Measurements from ENCODE around the gene ANK3. TPM values are rescaled to one million over a fixed set of nuclear protein-coding genes. Genes with fewer than 3 reads are reported as not detected.

Gene ANK3
- total and polyA plus RNA-seq, 2 donors, result 10.9 to 86.9 TPM

DNA sequence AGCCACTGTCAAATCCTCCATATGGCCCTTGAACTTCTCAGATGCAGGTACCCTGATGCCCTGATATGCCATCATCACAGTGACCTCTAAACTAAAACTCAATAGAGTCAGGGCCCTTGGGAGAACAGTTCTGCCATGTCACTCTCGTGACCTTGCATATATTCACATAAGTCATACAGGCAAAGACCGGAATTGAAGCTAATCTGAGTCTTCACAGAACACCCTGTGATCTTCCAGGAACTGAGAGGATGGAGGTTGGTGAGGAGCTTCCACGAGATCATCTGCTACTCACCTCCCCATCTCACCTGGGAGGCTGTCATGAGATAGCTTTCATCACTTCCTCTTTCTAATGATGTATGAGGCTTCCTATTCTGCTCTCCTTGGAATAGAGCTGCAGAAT is 254.7 kb downstream of the ANK3 start:
- Histone ChIP-seq H3K4me3 (ENCODE audit: low read depth, low read length) (no peak overlapping the region), H3K36me3 (ENCODE audit: insufficient read depth) (no peaks in the 10 kb centered on the region), H3K4me1 (ENCODE audit: insufficient read depth) (no peaks in the 10 kb centered on the region), H3K27ac (ENCODE audit: low read depth) (no peak overlapping the region)
- 81% methylated on average over 3 of the region's 3 CpGs for WGBS
- DNase-seq (ENCODE audit: extremely low spot score), result no peak

GRCh38 chr10:60134548-60134947 is 255.1 kb downstream of the ANK3 start:
- 73% methylated on average over 1 of the region's 1 CpG for WGBS
- no peak for DNase-seq (ENCODE audit: extremely low spot score)
- Histone ChIP-seq H3K27ac (ENCODE audit: low read depth) (no peak overlapping the region), H3K4me3 (ENCODE audit: low read depth, low read length) (no peak overlapping the region), H3K36me3 (ENCODE audit: insufficient read depth) (no peaks in the 10 kb centered on the region), H3K4me1 (ENCODE audit: insufficient read depth) (no peaks in the 10 kb centered on the region)

GRCh38 chr10:60130130-60130579 is 259.5 kb downstream of the ANK3 start:
- WGBS, result 93% methylated on average over 1 of the region's 1 CpG
- Histone ChIP-seq H3K4me1 (ENCODE audit: insufficient read depth) (no peaks in the 10 kb centered on the region), H3K4me3 (ENCODE audit: low read depth, low read length) (no peak overlapping the region), H3K27ac (ENCODE audit: low read depth) (no peak overlapping the region), H3K36me3 (ENCODE audit: insufficient read depth) (no peaks in the 10 kb centered on the region)
- DNase-seq (ENCODE audit: extremely low spot score), result no peak

- Histone ChIP-seq H3K27ac (ENCODE audit: low read depth) (no peak overlapping the region), H3K36me3 (ENCODE audit: insufficient read depth) (no peaks in the 10 kb centered on the region), H3K4me1 (ENCODE audit: insufficient read depth) (no peaks in the 10 kb centered on the region), H3K4me3 (ENCODE audit: low read depth, low read length) (no peak overlapping the region)
- no peak for DNase-seq (ENCODE audit: extremely low spot score)
Observed at GRCh38 chr10:60125895-60126294, 263.8 kb downstream of the ANK3 start.

- WGBS, result 94% methylated on average over 5 of the region's 5 CpGs
- no peak overlapping the region for H3K27ac ChIP-seq (ENCODE audit: low read depth)
- H3K4me1 ChIP-seq (ENCODE audit: insufficient read depth), result no peaks in the 10 kb centered on the region
- H3K4me3 ChIP-seq (ENCODE audit: low read depth, low read length), result no peak overlapping the region
- DNase-seq (ENCODE audit: extremely low spot score), result no peak
- no peaks in the 10 kb centered on the region for H3K36me3 ChIP-seq (ENCODE audit: insufficient read depth)
Observed at GRCh38 chr10:60124536-60124935, 265.1 kb downstream of the ANK3 start.

DNA sequence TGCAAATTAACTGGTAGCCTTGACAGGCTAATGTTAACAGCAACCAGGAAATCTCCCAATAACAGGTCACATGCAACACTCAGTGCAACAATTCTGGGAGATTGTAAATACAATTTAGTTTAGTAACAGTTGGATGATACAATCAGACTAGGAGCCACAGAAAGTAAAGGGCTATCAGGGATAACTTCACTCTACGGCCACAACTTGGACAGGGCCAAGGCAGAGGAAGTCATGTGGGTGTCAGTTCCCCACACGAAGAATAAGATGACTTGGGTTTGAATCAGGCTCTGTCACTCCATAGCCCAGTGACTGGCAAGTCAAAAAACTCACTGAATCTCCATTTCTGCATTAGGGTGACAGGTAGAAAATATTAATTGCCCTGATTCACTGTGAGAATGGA is 266.0 kb downstream of the ANK3 start:
- H3K36me3 ChIP-seq (ENCODE audit: insufficient read depth), result no peaks in the 10 kb centered on the region
- 60% methylated on average over 2 of the region's 2 CpGs for WGBS
- no peak for DNase-seq (ENCODE audit: extremely low spot score)
- H3K4me3 ChIP-seq (ENCODE audit: low read depth, low read length), result no peak overlapping the region
- H3K27ac ChIP-seq (ENCODE audit: low read depth), result no peak overlapping the region
- H3K4me1 ChIP-seq (ENCODE audit: insufficient read depth), result no peaks in the 10 kb centered on the region

DNA sequence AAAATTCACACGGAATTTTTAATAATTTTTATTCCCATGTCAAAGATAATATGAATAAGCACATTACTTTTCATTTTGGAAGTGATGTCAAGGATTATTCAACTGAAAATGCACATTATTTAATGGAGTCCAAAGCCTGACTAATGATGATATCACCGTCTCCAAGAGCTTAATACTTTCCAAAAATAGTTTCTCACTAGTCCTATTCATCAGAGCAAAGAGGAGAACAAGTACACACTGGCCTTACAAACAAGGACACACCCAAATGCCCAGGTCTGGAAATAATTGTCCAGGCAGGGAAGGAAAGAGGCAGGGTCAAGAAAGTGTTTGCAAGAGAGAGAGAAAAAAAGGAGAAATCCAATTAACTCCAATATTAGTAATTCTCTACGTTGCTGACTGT is 266.5 kb downstream of the ANK3 start:
- H3K4me3 ChIP-seq (ENCODE audit: low read depth, low read length), result no peak overlapping the region
- no peak for DNase-seq (ENCODE audit: extremely low spot score)
- whole genome bisulfite sequencing, result 45% methylated on average over 3 of the region's 3 CpGs
- H3K27ac ChIP-seq (ENCODE audit: low read depth), result peak overlapping the region; percentile 51
- no peaks in the 10 kb centered on the region for H3K36me3 ChIP-seq (ENCODE audit: insufficient read depth)
- H3K4me1 ChIP-seq (ENCODE audit: insufficient read depth), result no peaks in the 10 kb centered on the region

- no peak overlapping the region for H3K4me3 ChIP-seq (ENCODE audit: low read depth, low read length)
- no peaks in the 10 kb centered on the region for H3K4me1 ChIP-seq (ENCODE audit: insufficient read depth)
- H3K36me3 ChIP-seq (ENCODE audit: insufficient read depth), result no peaks in the 10 kb centered on the region
- no peak overlapping the region for H3K27ac ChIP-seq (ENCODE audit: low read depth)
- WGBS, result 85% methylated on average over 2 of the region's 2 CpGs
- no peak for DNase-seq (ENCODE audit: extremely low spot score)
Observed at GRCh38 chr10:60122190-60122589, 267.5 kb downstream of the ANK3 start.

- no peak overlapping the region for H3K27ac ChIP-seq (ENCODE audit: low read depth)
- no peaks in the 10 kb centered on the region for H3K4me1 ChIP-seq (ENCODE audit: insufficient read depth)
- no peak overlapping the region for H3K4me3 ChIP-seq (ENCODE audit: low read depth, low read length)
- WGBS, result 49% methylated on average over 6 of the region's 6 CpGs
- H3K36me3 ChIP-seq (ENCODE audit: insufficient read depth), result no peaks in the 10 kb centered on the region
- no peak for DNase-seq (ENCODE audit: extremely low spot score)
Observed at GRCh38 chr10:60114765-60115586, 274.7 kb downstream of the ANK3 start.

DNA sequence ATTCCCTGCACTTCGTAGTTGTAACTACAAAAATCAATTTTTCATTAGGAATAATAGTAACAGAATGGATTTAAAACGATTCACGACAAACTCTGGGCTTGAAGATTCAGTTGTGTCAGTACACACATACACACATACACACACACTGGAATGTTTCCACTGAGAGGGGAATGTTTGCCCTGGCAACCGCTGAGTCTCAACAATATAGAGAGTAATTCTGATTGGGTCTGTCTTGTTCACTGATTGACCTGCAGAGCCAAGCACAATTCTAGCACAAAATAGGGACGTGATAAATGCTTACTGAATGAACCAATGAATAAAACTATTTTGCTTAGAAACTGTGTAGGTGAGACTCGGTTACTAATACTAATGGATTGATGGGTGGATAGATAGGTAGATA is 278.9 kb downstream of the ANK3 start:
- H3K4me3 ChIP-seq (ENCODE audit: low read depth, low read length), result no peak overlapping the region
- H3K27ac ChIP-seq (ENCODE audit: low read depth), result no peak overlapping the region
- no peaks in the 10 kb centered on the region for H3K4me1 ChIP-seq (ENCODE audit: insufficient read depth)
- no peak for DNase-seq (ENCODE audit: extremely low spot score)
- 87% methylated on average over 6 of the region's 6 CpGs for WGBS
- H3K36me3 ChIP-seq (ENCODE audit: insufficient read depth), result no peaks in the 10 kb centered on the region

- no peak for DNase-seq (ENCODE audit: extremely low spot score)
- no peaks in the 10 kb centered on the region for H3K36me3 ChIP-seq (ENCODE audit: insufficient read depth)
- no peaks in the 10 kb centered on the region for H3K4me1 ChIP-seq (ENCODE audit: insufficient read depth)
- no peak overlapping the region for H3K27ac ChIP-seq (ENCODE audit: low read depth)
- 89% methylated on average over 5 of the region's 5 CpGs for WGBS
- no peak overlapping the region for H3K4me3 ChIP-seq (ENCODE audit: low read depth, low read length)
Observed at GRCh38 chr10:60107308-60107976, 282.2 kb downstream of the ANK3 start.

DNA sequence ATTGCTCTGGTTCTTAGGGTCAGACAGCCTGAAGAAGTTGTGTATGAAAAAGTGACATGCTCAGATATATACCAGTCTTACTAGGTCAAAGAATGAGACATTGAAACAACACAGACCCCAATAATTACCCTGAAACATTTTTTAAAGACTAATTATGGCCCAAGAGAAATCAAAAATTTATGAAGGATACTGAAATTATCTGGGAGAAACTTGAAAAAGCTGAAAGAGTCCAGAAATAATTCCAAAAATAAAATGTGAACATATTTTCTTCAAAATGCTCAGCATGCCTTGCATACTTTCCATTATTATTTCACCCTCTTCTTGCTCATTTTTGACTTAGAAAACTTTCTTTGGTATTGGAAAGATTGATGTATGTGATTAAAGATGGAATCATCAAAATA is 284.4 kb downstream of the ANK3 start:
- DNase-seq (ENCODE audit: extremely low spot score), result no peak
- no peaks in the 10 kb centered on the region for H3K4me1 ChIP-seq (ENCODE audit: insufficient read depth)
- H3K36me3 ChIP-seq (ENCODE audit: insufficient read depth), result no peaks in the 10 kb centered on the region
- H3K27ac ChIP-seq (ENCODE audit: low read depth), result no peak overlapping the region
- no peak overlapping the region for H3K4me3 ChIP-seq (ENCODE audit: low read depth, low read length)

DNA sequence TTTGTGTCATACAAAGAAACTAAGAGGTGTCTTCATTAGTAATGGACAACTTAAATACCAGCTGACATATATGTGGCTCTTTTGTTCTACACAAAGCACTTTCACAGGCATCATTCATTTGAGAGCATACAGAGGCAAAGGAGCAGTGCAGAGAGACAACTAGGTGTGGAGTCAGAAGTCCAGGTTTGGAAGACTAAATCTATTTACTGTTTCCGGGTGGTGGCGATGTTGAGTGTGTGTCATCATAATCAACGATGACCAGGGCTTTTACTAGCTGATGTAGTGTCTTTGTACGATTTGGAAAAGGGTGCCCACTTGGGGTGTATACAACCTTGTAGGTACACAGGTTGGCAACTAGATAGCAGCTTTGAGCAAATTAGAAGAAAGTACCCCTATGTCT is 287.9 kb downstream of the ANK3 start:
- DNase-seq (ENCODE audit: extremely low spot score), result no peak
- 76% methylated on average over 4 of the region's 4 CpGs for WGBS
- no peaks in the 10 kb centered on the region for H3K4me1 ChIP-seq (ENCODE audit: insufficient read depth)
- no peak overlapping the region for H3K4me3 ChIP-seq (ENCODE audit: low read depth, low read length)
- no peaks in the 10 kb centered on the region for H3K36me3 ChIP-seq (ENCODE audit: insufficient read depth)
- no peak overlapping the region for H3K27ac ChIP-seq (ENCODE audit: low read depth)

- Histone ChIP-seq H3K4me1 (ENCODE audit: insufficient read depth) (no peaks in the 10 kb centered on the region), H3K27ac (ENCODE audit: low read depth) (no peak overlapping the region), H3K4me3 (ENCODE audit: low read depth, low read length) (no peak overlapping the region), H3K36me3 (ENCODE audit: insufficient read depth) (no peaks in the 10 kb centered on the region)
- WGBS, result 62% methylated on average over 2 of the region's 2 CpGs
- DNase-seq (ENCODE audit: extremely low spot score), result peak; percentile 53
Observed at GRCh38 chr10:60099998-60100747, 289.5 kb downstream of the ANK3 start.
